GM15510 (cell line): ENCODE data around the gene PRICKLE1.

Source experiments
- POLR2A ChIP-seq: IDR thresholded peaks from 3 replicates; pipeline ENCODE4 v1.6.1; 2011; ENCODE audit warnings: borderline replicate concordance; ENCODE audit not compliant: insufficient read length; ENCODE audit errors: extremely low read depth

Gene PRICKLE1

DNA sequence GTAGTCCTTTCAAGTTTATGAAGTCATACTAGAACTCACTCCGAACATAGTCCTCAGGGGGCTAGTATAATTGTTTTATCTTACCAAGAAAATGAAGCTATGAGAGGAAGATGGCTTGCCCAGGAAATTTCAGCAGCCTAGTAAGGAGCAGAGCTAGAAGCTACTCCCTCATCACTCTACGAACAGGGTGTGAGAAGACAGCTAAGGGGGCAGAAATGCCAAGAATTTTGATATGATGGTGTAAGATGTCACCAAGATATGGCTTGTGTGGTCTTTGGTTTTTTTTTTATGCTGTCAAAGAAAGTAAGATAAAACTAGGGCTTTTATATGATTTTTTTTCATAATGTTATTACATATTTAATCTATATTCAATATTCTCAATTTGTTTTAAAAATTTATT is 47.6 kb downstream of the PRICKLE1 start:
- TF ChIP-seq POLR2A: no peak

DNA sequence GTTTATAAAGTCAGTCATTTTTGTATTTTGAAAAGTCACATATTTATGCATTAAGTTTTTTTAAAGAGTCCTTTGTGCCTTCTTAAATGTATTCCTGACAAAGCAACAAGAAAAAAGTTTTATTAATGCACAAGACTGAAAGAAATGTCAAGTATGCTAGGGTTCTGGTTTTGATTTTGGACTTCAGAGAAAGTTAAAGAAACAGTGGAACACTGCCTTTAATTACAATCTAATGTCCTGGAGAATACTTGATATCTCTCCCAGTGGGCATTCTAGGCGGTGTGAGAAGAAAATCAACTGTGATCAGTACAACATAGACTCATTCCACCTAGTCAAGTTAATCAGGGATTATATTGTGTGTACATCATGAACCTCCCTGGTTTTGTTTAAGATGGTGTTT is 49.9 kb downstream of the PRICKLE1 start:
- no peak for TF ChIP-seq POLR2A

DNA sequence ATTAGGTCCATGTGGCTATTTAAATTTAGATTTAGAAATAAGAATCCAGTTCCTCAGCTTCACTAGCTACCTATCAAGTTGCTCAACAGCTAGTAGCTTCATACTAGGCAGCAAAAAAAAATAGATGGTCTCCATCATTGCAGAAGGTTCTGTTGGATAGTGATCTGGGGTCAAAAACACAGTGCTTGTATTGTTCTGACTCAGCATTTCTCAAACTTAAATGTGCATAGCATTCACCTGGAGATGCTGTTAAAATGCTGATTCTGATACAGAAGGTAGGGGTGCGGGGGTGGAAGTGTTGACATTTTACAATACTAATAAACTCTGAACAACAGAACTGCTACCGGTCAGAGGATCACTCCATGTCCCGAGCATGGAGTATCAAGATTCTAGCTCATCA is 51.3 kb downstream of the PRICKLE1 start:
- no peak for TF ChIP-seq POLR2A

DNA sequence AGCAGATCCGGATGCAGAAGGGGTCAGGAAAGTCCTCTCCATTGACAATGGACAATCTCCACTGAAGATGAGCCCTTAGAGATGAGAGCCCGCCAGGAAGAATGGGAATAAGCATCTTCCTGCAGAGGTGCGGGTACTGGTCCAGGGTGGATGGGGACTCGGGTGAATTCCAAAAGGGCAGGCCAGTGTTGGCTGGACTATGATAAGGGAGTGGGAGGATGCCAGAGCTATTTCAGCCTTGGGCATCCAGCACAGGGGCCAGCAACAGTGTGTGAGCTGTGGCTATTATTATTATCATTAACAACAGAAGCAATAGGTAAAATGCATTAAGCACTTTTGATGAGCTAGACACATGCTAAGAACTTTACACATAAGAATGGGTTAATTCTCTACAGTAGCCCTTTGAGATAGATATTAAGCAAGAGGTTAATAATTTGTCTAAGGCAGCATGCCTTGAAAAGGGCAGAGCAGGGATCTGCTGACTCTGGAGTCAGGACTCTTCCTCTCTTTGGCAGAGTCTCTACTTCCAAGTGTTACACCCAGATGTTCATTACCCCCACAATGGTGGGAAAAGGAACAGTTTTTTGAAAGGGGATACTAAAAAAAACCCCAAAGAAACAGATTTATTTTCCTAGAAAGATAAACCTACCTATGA is 55.2 kb downstream of the PRICKLE1 start:
- TF ChIP-seq POLR2A: no peak

DNA sequence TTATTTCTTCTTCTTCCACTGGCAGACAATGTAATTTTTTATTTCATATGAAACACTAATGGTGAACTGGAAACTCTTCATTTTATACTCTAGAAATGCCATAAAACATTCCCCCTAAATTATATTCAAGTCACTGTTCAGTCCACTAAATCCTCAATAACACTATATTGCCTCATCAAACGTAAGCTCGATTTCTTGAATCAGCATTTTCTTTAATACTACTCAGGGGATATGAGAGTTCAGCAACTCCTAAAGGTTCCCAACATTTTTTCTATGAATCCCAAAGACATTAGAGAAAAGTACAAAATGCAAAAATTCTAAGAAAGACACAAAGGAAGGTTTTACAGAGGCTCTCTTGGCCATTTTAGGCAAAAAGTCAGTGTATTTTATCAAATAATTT is 59.3 kb downstream of the PRICKLE1 start:
- no peak for TF ChIP-seq POLR2A

DNA sequence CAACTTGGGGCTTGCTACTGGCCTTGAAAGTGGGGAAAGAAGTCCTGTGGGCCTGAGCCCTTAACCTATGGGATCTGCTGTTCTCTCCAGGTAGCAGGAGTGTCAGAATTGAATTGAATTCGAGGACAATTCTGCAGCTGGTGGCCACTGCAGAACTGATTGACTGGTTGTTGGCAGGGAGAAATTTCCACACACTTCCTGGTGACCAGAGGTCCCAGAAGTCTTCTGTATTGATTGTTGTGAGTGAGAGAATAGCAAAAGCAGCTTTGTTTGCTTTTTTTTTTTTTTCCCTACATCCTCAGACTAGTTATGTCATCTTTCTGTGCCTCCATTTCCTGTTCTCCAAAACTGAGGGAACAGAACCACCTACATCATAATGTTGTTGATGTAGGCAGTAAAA is 64.1 kb downstream of the PRICKLE1 start:
- TF ChIP-seq POLR2A: no peak

DNA sequence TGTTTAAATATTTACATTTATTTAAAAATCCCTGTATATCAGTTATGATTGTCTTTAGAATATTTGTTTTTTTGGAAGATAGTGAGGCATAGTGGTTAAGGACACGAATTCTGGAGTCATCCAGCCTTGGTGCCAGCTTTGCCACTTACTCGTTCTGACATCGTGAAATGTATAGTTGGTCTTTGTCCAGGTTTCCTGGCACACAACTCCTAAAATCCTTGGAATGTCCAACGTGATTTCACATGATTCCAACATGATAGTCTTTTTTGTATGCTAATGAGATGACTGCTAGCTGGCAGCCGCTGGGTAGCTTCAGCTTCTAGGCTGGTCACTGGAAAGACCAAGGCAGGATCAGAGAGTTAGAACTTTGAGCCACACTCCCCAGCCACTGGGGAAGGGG is 64.8 kb downstream of the PRICKLE1 start:
- no peak for TF ChIP-seq POLR2A

DNA sequence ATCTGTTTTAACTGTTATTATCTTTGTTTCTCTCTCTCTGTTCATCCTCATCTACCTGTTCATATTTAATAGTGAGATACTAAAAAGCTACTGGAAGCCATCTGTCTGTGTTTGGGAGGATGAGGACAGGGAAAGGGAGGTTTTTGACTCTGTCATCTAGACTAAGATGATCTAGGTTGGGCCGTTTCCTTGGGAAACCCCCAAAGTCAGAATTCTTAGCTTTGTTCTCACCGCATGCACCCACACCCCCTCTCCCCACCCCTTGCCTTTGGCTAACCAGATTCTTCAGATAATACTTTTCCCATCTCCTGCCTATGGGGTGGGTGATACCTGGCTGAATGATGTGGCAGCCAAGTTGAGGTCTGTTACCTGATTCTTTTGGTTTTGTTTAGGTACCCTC is 73.0 kb downstream of the PRICKLE1 start:
- no peak for TF ChIP-seq POLR2A

DNA sequence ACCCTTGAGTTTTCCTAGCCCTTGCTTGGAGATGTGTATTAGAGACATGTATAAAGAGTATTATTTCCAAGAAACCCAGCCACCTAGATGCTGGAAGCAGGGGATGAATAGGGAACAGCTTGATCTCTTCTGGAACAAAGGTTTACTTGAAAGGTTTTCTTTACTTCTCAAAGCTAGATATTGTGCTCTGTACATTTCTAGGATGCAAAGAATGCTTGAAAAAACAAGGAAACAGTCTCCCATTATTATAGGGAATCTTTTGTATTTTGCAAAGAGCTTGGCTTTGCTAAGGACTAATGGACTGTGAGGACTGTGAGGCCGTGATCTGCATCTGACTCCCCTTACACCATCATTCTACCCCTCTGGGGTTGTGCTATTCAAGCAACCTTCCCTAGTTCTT is 77.9 kb downstream of the PRICKLE1 start:
- TF ChIP-seq POLR2A: no peak

DNA sequence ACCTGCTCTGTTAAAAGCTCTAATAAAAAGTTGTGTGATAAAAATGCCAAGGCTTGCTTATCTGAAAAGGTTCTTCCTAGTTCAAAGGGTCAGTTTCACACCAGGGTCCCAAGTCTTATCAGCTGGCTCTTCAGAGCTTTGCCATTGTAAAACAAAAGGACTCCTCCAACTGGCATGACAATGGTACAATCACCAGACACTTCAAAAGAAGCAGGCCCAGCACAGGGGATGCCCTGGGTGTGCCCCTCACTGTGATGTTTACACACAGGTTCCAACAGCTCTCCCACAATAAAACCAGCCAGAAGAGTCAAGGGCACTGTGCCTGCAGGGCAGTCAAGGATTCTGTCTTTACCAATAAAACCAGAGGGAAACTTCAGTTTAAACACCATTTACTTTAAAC is 78.7 kb downstream of the PRICKLE1 start:
- TF ChIP-seq POLR2A: no peak

DNA sequence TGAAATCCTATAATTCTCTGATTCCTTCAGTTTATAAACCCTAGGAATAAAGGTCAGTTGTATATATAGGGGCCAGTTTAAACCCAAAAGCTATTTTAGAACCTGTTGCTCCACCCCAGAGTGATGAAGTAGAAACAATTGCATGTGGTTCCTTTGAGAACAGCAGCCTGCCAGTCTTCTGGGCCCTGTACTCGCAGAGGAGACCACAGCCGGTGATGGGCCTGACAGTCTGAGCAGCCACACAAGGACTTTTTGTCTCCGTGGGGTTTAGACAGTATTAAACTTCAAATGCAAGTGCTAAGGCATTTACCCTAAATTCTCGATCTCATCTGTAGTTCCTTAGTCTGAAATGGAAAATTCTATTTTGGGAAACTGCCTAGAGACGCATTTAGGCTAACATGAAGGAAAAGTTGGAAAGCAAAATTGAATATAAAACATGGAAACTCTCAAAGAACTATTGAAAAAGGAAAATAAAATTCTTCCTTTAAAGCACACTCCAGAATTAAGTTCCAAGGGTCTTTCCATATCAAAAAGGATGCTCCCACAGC is 80.6 kb downstream of the PRICKLE1 start:
- no peak for TF ChIP-seq POLR2A

DNA sequence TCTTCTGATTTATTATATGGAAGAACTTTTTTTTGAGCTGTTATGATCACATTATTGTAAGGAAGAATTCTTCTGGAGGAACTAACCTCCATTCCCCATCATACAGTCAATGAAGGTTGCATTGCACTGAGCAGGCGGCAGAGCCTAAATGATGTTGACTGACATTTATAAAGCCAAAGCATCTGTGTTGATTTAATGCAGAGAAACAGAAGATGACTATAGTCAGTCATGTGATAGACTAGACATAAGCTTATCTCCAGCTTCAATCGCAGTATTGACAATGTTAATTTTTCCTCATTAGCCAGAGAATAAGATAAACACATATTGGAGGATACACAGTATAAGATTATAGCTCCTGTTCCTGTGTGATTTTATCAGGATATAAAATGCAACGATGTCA is 82.0 kb downstream of the PRICKLE1 start:
- no peak for TF ChIP-seq POLR2A

DNA sequence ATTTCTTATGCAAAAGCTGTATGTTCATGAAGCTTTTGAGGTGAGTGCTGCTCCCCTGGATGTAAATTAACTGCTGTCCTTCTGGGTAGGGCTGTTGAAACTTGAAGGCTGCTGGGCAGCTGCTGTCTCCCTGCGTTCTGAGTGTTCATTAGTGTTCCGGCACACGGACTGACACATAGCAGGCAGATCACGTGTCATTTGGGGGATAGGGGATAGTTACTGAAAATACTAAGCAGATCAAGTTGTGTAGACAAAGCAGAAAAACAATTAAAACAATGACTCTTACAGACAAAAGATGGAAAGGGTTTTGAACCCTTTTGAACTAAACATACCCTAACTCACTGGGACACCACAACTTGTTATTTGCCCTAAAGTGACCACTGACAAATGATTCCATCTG is 82.5 kb downstream of the PRICKLE1 start:
- no peak for TF ChIP-seq POLR2A

DNA sequence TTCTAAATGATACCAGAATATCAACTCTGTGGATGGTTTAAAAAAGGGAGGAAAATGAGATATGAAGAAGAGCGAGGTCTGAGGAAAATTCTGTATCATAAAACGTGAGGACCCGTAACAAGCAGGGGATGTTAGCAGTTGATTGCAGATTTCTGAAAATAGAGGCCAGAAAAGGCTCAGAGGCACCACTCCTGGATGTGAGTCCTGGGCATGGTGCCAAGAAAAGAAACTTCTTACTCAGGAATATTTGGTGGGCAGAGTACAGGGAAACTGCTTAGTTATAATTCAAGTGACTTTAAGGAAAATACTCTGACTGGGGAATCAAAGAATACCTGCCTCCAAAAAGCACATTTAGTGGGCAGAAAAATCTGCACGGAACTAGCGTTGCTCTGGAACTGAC is 85.5 kb downstream of the PRICKLE1 start:
- TF ChIP-seq POLR2A: no peak

DNA sequence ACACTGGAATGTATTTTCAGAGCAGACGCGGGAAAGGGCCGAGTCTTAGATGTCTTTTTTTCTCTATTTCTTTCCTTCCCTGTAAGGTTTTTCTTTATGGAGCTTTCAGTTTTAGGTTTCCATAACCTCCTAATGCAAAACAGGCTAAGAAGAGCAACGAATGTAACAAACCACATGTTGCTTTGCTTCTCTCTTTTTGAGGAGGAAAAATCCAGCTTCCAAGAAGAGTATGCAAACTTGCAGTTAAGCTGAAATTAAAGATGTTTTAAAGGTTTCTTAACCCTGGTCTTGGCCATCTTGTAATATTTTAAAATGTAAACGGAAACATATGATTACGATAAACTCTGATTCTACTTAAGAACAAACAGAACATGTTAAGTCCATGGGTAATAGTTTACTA is 86.9 kb downstream of the PRICKLE1 start:
- no peak for TF ChIP-seq POLR2A

DNA sequence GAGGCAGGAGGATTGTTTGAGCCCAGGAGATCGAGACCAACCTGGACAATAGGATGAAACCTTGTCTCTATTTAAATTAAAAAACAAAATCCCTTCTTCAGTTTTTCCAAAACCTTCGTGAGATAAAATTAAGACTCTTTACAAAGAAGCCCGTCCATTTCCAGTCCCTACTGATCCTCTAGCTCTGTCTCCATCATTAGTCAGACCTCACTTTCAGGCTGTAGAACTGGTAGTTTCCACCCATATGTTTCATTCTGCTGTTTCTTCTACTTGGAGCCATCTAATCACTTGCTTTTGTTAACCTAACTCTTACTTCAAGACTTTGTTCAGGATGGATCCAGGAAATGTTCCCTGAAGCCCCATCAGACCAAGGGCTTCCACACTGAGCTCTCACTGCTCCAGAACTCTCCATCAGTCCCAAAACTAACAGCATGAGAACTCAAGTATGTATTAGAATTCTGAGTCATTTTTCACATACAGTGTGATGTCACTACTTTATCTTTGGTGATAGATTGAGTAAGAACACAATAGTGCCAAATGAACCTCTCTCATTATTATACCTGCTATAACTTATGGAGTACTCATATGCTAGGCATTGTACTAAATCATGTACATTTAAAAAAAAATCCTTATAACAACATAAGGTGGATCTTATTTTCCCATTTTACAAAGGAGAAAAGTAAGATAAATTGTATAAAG is 90.8 kb downstream of the PRICKLE1 start:
- no peak for TF ChIP-seq POLR2A

DNA sequence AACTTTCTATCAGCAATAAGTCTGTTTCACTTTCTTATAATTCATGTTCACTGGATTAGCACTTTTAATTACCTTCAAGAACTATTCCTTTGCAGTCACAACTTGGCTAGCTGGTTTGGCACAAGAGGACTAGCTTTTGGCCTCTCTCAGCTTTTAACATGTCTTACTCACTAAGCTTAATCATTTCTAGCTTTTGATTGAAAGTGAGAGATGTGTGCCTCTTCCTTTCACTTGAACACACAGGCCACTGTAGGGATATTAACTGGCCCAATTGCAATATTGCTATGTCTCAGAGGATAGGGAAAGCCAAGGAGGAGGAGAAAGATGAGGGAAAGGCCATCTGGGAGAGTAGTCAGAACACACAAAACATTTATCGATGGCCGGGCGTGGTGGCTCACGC is 92.7 kb downstream of the PRICKLE1 start:
- no peak for TF ChIP-seq POLR2A

DNA sequence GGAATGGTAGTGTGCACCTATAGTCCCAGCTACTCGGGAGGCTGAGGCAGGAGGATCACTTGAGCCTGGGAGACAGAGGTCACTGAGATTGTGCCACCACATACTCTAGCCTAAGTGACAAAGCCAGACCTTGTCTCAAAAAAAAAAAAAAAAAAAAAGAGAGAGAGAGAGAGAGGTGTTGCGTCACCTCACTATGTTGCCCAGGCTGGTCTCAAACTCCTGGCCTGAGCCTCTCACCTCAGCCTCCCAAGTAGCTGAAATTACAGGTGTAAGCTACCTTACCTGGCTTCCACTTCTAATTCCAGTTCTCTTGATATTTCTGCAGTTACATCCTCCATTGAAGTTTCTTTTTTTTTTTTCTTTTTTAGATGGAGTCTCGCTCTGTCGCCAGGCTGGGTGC is 94.3 kb downstream of the PRICKLE1 start:
- no peak for TF ChIP-seq POLR2A

DNA sequence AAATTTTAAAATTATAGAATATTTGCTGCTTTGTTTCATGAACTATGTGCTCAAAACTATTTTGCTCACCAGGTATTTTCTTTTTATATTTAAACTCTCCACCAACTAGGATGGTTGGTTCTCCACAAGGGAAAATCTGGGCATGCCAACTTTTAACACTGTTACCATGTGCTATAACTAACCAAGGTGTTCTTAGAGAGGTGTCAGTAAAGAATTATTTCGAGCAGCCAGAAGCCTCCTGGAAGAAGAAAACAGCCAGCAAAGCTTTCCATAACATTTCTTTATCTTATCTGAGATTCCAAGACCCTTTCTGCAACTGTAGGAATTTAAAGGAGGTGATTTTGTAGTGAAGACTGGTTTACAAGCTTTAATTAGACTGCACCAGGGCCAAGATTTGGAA is 97.3 kb downstream of the PRICKLE1 start:
- no peak for TF ChIP-seq POLR2A
